Stimulated activated CD4-positive, alpha-beta T cell treated with anti-CD3 and anti-CD28 coated beads, Interleukin-1b, Interleukin-23, amount 100 ng/mL, for 48 hours (primary cell): ENCODE measurements around the gene GYPC.

Source experiments
- DNase-seq: peaks from one replicate; pipeline ENCODE4 v3.0.0-alpha.2; 2020

GYPC gene

DNA sequence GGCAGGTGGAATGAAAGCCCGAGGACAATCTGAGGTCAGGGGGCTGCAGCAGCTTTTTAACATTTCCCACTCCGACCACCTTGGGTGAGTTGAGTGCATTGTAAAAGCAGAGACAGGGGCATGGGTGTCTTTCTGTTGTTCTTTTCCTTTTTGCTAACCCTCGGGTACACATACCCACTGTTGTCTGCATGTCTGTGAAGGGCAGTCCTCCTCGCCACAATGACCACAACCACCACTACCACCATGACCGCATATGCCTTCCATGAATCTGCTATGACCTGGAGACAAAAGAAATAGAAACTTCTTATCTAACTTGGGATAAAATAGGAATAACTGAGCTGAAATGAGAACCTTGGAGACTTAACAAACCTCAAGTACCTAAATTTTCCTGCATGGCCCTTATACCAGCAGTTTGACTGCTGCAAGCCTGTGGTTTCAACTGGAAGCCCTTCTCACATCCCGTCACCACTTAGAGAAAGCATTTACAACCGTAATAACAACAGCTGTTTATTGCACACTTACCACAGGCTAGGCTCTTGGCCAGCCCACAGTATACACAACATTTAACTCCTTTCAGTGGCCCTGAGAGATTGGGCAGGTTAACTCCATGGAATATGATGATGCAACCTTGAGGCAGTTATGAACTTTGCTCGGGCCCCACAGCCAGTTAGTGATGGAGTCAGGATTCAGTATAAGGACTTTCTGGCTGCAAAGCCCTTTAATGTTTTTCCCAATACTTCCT is 80.3 kb downstream of the GYPC start:
- no peak for DNase-seq

DNA sequence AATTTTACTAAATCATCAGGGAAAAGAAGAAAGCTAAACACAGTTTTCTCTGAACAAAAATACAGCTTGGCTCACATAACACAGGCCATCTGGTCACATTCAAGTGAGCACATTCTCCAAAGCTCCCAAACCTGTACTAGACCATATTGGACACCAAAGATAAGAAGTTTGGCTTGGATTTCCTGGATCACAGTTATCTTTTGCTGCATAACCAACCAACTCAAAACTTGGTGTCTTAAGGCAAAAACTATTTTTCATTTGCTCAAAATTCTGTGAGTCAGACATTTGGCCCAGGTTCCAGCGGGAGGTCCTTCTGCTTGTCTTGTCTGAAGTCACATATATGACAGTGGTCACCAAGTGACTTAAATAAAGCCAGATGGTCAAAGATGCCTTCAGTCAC is 83.2 kb downstream of the GYPC start:
- DNase-seq: no peak

- no peak for DNase-seq
Observed at GRCh38 chr2:126744640-126745039, 88.7 kb downstream of the GYPC start.
